ENCODE data around the gene TMEM184B. TPM values are rescaled to one million over a fixed set of nuclear protein-coding genes. Genes with fewer than 3 reads are reported as not detected.

The TMEM184B gene
- polyA plus RNA-seq, result 15.5 and 24.6 TPM in 2 replicates

GRCh38 chr22:38272373-38273134 lies at the start of gene TMEM184B:
TSS of gene TMEM184B (minus strand) at chr22:38273010. CDS start at chr22:38247961, 25,049 bp downstream.

GRCh38 chr22:38317122-38317994 lies 44.5 kb upstream of the TMEM184B start, which contains the start of gene CSNK1E:
TSS of gene CSNK1E (minus strand) at chr22:38317433. CDS start at chr22:38314157, 3,276 bp downstream.

GRCh38 chr22:38201711-38202436 lies 70.9 kb downstream of the TMEM184B start, which contains the start of gene MAFF:
TSS of gene MAFF (plus strand) at chr22:38201994. CDS start at chr22:38213854, 11,860 bp downstream.

GRCh38 chr22:38181453-38182200 lies 91.2 kb downstream of the TMEM184B start, which contains the start of gene PLA2G6:
TSS of gene PLA2G6 (minus strand) at chr22:38181830. CDS start at chr22:38169426, 12,404 bp downstream.

Other genes with a start within 250 kb of the TMEM184B start
- 2.5 and 3.9 TPM in 2 replicates for gene PICK1, start 215.6 kb downstream of the TMEM184B start, polyA plus RNA-seq
- not detected in 2 replicates for gene SLC16A8, start 188.8 kb downstream of the TMEM184B start, polyA plus RNA-seq
- not detected in 2 replicates for gene BAIAP2L2, start 162.3 kb downstream of the TMEM184B start, polyA plus RNA-seq
- gene PLA2G6, start 91.2 kb downstream of the TMEM184B start, polyA plus RNA-seq, result 0.54 and 0.91 TPM in 2 replicates
- gene MAFF, start 71.0 kb downstream of the TMEM184B start, polyA plus RNA-seq, result 0.56 TPM in 1 of 2 replicates, not detected in the other
- gene CSNK1E, start 44.4 kb upstream of the TMEM184B start, polyA plus RNA-seq, result 7.1 and 9.3 TPM in 2 replicates
- gene KCNJ4, start 182.2 kb upstream of the TMEM184B start, polyA plus RNA-seq, result not detected in 2 replicates
- 0.45 and 0.77 TPM in 2 replicates for gene KDELR3, start 195.1 kb upstream of the TMEM184B start, polyA plus RNA-seq
- gene DDX17, start 233.3 kb upstream of the TMEM184B start, polyA plus RNA-seq, result 49.6 and 55.8 TPM in 2 replicates

All from Purkinje cell (primary cell).